IPS-NIHi11 (cell line): ENCODE results near the gene CDH13.

Source experiments
- DNase-seq: peaks from one replicate; pipeline ENCODE4 v3.0.0; 2012; ENCODE audit warnings: mixed read lengths, low spot score

Gene CDH13

DNA sequence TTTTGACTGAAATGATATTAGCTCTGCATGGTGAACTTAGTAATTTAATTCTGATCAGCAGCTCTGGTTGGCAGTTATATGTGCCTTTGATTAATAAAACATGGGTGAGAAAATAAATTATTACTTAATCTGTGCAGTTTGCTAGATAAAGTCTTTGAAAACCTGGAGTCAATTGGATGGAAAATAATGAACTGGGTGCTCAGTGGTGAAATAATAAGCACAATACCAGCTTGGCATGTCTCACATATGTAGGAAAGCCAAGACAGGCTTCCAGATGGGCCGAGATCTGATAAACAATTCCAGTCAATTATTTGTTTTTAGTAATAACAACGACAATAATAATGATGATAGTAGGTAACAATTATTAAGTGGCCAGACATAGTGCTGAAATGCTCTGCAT lies 326.7 kb downstream of the CDH13 start:
- no peak for DNase-seq

DNA sequence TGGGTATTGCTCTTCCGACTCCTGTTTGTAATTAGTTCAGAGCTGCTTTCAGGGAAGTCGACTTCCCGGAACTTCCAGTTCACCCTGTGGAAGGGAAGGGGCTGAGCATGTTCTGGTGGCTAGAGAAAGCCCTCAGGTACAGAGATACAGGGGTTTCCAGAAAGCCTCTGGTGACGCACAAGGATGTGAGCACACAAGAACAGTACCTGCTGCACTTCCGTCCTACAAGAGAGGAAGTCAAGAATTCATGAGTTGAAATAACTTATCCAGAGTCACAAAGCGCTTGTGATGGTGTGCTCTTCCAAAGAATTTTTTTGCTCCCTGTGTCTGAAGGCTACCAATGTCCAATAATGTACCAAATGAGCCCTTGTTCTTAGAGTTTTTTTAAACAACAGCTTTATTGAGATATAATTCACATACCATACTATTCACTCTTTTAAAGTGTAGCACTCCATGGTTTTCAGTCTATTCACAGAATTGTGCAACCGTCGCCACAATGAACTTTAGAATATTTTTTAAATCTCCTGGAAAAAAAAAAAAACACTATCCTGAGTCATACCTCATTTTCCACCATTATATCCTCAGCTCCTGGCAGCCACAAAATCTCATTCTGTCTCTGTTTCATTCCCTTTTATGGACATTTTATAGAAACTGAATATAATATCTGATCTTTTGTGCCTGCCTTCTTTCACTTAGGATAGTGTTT lies 327.6 kb downstream of the CDH13 start:
- no peak for DNase-seq

DNA sequence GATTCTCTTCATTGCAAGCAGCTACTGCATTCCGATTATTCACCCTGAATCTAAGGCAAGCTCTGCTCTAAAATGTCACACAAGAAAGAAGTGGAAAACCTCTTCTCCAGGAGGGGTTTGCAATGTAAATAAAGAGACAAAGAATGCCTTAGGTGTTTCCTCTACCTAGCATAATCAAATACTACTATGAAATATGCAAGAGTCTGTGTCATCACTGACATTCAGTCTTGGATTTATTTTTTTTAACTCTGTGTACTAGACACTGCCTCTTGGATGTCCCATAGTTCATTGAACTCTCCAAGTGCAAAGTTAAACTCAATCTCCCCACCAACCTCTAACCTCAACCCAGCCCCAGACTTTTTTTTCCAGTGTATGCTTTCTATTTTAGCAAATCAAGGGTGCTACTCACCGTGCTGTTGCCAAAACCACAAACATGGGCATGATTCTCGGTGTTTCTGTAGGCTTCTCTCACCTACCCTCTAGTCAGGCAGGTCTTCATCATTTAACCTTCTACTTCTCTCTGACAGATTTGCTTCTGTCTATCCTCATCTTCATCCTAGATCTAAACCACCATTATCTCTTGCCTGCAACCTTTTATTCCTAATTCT lies 329.1 kb downstream of the CDH13 start:
- no peak for DNase-seq

DNA sequence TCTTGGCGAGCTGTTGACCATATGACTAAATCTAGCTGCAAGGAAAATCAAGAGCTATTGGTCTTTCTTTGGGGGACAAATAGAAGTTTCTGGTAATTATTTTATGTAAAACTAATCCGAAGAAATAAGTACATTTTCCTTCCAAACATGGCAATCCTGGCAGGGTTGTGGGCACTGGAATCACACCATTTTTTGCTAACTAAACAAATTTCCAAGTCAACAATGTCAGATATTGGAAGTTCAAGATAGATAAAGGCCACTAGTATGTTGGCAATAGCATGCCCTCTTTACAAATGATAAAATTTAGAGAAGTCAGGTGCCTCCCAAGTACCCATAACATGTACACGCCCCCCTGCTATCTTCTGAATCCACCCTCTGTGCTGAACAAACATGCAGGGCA lies 330.4 kb downstream of the CDH13 start:
- DNase-seq = no peak

DNA sequence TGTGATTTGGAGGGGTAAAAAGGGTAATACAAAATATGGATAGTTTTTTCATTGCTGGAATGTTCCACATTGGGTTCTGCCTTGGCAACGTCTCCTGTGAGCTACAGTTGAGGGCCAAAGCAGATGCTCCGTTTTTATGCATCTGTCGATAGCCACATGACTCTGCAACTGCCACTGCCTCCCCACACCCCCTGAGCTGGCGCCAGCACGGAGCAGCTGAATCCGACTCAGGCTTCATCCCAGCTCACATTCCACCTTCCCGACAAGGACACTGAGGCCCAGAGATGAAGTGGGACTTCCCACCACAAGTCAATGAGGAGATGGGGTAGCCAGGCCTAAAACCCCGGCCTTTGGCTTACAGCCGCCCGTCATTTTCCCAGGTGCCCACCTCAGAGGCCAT lies 334.1 kb downstream of the CDH13 start:
- no peak for DNase-seq

DNA sequence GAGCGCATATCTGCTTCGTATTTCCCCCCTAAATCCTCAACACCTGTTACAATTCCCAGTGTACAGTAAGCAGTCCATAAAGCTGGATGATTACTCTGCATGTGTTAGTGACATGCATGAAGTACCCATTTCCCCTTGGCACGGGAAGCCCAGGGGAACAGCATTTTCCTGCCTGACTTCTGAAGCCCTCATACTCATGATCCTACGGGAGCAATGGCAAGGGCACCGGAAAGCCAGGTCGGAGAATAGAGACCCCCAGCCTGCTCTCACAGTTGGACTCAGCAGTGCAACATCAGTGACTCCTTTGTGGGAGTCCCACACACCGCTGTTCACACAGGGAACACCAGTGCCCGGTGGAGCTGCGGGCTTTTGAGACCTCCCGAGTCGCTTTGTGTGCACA lies 336.9 kb downstream of the CDH13 start:
- DNase-seq = no peak

DNA sequence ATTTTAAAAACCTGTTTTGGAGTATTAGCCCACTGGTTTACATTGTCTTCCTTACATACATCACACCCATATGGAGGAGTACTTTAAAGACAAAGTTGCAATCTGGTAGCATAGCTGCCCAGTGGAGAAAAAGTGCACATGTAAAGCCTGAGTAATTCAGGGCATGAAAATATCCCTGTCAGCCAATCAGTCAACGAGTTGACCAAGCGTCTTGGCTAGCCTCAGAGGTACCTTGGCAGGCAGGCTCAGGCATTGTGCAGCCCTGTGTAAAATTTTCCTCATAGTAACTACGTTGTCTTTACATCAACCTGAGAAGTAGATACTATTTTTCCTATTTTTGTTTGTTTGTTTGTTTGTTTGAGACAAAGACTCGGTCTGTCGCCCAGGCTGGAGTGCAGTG lies 339.0 kb downstream of the CDH13 start:
- DNase-seq = no peak

DNA sequence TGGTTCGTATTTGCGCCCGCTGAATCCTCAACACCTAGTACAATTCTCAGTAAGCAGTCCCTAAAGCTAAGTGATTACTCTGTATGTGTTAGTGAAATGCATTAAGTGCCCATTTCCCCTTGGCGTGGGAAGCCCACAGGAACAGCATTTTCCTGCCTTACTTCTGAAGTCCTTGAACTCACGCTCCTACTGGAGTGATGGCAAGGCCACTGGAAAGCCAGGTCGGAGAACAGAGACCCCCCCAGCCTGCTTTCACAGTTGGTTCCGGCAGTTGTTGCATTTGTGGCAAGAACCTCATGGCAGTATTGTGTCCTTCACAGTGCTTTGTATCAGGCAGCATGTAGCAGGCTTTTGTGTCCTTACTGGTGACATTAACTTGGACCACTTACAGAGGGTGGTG lies 340.7 kb downstream of the CDH13 start:
- DNase-seq = no peak

DNA sequence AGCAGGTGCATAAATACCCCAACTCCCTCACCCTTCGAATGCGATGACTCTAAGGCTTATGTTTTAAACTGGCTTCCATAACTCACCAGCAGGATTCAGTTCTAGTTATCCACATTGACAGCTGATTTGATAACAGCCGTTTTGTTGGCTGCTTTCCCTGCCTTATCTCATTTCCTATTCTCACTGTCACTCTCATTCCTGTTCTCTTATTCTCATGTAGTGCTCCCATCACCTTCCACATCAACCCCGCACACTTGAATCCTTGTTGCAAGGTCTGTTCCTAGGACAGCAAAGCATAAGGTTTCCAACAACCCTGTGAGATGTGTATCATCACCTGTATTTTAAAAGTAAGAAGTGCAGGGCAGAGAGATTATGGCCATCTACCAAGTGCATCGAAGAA lies 344.4 kb downstream of the CDH13 start:
- no peak for DNase-seq

DNA sequence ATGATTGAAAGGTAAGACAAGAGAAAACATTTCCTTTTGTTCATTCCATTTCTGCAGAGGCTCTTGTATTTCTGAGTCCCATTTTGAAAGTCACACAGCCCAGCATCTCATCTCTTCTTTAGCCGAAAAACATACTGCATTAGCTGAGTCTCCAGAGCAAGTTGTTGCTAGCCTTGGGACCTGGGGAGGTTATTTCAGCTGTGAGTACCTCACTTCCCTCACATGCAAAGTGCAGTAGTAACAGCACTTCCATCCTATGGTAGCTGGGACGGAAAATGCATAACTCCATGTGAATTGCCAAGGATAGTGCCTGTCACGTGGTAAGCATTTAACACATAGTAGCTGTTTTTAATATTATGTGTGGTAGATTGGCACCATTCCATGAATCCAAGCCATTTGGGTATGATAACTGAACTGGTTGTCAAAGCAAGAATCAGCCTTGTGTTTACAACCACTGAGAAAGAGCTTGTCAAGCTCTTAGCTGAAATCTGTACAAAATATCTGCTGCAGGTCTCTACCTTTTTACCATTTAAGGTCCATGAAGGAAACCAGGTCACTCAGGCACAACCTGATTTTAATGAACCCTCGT lies 345.7 kb downstream of the CDH13 start:
- no peak for DNase-seq

DNA sequence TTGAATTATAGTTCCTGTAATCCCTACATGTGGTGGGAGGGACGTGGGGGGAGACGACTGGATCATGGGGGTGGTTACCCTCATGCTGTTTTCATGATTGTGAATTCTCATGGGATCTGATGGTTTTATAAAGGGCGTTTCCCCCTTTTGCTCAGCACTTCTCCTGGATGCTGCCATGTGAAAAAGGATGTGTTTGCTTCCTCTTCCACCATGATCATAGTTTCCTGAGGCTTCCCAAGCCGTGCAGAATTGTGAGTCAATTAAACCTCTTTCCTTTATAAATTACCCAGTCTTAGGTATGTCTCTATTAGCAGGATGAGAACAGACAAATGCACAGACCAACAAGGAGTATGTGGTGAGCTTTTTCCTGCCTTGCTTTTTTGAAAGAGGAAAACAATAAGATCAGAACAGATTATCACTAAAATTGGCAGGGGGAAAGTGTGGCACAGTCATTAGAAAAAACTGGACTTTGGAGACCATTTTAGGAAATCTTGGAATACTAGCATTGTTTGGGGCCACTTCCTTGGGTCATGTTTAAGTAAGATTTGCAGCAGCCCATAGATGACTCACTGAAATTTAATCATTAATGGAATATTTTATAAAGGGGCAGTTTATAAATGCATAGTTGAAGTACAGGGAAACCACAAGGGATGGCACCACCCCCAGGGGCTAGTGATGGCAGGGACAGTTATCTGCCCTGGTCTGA lies 352.8 kb downstream of the CDH13 start:
- DNase-seq = no peak

DNA sequence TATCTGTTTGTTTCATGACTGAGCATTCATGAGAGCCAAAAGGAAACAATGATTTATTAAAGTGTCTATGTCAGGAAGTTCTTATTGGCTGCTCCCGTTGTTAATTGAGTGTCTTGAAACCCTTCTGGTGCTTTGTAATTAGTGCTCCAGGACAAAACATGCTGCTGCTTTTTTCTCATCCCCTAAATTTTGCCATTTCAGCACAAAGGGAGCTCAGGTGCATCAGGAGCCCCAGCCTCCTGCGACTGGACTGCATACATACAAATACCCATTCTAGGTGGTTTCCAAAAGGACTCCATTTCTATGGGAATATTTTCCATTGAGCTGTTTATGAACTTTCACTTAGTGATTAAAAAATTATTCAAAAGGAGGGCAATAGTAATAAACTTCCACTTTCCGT lies 354.0 kb downstream of the CDH13 start:
- DNase-seq = no peak

DNA sequence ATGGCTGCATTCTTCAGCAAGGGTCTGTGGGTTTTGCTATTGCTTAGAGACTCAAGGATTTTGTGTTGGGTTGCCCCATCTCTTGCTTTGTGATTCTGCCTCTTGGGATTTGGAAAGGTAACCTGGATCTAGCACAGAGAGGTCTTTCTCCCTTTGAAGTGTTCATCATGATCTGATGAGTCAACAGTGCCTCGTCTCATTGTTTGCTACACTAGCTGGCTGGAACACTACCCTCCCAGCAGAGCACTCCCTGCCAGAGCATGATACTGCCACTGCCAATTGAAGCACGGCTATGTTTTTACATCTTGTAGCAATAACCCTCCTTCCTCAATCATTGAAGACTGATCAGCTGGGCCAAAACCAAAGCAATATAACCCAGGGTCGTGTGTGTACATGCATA lies 361.0 kb downstream of the CDH13 start:
- DNase-seq = no peak

DNA sequence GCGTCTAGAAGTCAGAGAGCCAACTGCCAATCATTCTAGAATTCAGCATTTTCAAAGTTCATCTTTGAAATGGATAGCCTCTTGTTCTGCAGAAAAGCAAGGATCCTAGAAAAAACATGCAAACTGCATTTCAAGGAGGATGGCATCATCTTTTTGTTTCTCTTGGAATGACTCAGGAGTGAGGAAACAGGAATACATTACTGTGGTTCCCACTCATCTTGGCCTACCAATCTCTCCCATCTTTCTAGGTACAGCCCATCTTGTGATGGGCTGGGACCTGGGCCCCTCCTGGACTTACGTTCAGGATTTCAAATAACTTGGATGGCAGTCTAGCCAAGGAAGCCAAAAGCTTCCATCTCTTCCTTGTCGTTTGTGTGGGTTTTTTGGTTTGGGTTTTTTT lies 363.4 kb downstream of the CDH13 start:
- no peak for DNase-seq

DNA sequence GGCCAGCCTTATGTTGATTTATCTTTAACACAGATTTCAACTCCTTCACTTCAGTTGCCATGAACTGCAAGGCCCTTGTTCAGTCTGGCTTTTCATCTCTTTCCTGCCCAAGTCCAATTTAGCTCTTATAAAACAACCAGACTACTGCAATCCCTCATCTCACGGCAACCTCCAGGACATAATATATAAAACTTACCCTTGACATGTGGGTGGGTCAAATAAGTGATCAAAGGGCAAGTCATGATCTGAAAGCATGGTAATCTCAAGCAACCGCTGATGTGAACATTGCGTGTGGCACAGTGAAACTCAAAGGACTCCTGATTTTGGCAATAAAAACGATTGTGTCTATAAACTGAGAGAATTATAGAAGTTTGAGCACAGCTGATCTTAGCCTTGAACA lies 364.6 kb downstream of the CDH13 start:
- no peak for DNase-seq

DNA sequence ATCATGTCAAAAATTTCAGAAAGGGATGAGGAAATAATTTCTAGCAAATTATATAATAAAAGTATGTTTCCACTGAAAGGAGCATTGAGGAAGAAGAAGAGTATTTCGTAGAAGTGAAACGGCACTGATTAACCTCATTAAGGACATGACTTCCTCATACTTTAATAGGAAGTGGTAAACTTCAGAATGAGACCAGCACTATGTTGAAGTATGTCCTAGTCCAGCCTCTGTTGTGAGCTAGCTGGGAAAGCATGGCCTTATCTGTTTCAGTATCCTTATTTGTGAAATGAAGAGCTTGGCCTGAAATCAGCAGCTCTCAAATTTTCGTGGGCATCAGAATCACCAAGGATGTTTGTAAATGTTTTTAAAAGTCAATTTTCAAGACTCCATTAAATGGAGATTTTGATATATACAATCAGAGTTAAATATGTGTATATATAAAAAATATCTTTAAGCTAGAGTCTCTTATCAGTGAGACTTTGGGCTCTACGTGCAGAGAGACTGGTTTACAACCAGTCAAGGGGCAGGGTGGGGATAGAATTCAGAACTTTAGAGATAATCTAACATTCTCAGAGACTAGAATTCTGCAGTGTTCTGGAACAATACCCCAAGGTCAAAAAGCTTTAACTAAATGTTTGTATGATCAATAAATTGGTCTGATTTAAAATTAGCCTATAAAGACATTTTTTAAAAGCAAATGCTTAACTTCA lies 365.4 kb downstream of the CDH13 start:
- DNase-seq = no peak

DNA sequence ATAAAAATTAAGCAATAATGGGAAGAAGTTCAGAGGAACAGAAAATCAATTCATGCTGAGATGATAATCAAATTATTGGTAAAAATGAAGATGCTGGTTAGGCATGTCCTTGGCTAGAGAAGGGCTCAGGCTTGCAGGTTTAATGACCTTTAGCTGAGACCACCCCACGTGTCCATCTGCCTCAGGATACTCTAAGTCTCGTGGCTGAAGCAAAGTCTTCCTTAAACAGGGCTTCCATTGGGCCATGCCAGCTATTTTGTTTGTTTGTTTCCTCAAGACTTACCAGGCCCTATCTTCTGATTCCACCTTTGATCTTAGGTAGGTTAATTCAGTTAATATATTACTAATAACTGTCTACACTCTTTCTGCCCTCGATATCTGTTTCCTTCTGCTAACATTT lies 366.0 kb downstream of the CDH13 start:
- no peak for DNase-seq

DNA sequence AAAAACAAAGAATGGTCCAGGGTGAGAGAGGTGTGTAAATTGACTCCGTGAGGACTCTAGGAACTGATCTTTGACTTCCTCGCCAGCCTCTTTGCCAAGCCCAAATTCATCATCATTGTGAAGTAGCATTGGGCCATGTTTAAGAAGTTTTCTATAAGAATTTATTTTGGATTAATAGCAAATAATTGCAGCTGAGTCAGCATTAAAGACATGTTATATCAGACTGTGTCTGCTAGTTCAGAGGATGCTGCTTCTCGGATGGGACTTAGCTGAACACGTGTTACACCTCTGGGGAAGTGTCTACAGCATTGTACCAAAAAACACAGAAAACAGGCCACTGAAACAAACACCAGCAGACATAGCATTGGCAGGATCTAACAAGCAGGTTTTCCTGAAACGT lies 366.6 kb downstream of the CDH13 start:
- no peak for DNase-seq

DNA sequence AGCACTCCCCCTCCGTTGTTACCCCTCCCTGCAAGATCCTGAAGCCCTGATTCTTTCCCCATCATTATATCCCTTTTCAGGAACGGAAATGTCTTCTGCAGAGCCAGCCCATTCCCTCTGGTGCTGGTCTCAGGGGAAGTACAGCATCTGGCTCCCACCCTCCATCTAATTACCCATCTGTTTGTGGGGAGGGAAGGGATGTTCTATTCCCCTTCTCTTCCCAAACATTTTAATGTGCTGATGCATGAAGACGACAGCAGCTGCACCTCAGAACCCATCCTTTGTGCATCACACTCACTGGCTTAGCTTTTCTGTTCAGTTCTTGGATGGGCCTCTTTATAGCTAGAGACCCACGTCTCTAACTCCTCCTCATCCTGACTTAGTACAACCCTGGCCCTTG lies 367.2 kb downstream of the CDH13 start:
- no peak for DNase-seq

DNA sequence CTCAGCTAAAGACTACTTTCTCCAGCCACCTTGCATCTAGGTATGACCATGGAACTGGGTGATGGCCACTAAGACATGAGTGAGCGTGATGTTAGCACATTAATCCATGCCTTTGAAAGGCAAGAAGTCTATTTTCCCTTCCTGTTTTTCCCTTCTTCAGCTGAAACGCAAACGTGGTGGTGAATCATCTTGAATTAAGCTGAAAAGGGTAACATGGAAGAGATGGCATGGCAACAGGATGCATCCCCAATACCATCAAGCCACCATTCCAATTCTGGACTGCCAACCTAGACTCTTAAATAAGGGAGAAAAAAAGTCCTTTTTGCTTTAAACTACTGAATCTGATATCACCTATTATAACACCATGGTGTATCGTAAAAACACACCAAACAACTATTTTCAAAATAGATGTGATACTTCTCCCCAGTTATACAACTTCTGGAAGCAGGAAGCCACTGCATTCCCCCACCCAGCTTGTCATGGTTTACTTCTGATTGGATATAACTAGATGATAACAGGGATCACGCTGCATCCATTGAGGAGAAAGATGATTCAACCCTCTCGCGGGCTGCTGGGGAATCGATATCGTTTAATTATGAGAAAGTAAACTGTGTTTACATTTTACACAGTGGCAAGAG lies 368.6 kb downstream of the CDH13 start:
- DNase-seq = no peak

DNA sequence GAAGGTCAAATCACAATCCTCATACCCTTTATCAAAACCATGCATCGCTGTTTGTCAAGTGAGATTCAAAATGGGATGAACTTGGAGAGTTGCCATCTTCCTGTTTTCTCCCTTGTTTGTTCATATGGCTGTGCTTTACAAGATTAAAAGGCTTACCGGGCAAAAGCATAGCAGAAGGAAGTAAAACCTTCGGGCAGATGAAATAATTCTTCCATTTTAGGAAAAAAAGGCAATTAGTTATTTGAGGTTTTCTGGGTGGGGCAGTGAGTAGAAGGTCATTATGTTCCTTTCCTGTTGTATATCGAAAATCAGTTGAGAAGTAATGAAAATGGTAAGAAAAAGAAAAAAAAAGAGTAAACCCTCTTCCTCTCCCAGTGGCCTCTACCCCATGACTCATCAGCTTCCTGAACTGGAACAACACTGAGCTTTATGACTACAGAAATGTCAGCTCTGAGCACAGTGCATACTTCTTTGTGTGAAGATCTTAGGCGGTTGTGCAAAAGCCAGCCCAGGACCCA lies 369.2 kb downstream of the CDH13 start:
- no peak for DNase-seq

DNA sequence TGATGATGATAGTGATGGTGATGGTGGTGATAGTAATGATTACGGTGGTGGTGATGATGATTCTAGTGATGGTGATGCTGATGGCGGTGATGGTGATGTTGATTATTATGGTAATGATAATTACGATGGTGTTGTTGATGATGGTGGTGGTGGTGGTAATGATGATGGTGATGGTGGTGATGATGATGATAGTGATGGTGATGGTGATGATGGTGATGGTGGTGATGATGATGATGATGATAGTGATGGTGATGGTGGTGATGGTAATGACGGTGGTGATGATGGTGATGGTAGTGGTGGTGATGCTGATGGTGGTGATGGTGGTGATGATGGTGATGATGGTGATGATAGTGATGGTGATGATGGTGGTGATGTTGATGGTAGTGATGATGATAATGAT lies 370.0 kb downstream of the CDH13 start:
- no peak for DNase-seq
